Activated naive CD4-positive, alpha-beta T cell treated with anti-CD3 and anti-CD28 coated beads, Interleukin-2, amount 50 U/mL, for 72 hours (primary cell): ENCODE data around the gene SLC47A2. TPM values are rescaled to one million over a fixed set of nuclear protein-coding genes. Genes with fewer than 3 reads are reported as not detected.

Source experiments
- total RNA-seq, 2 donors: library from RNA; stranded (reverse); gene quantifications; one replicate each; pipeline ENCODE4 v1.2.3, GENCODE V29; 2022

Gene SLC47A2
- total RNA-seq, 2 donors from 2014 or later, result not detected

Other genes starting within 250 kb of the SLC47A2 start
- gene SLC47A1, start 182.7 kb downstream of the SLC47A2 start, total RNA-seq, result under 1 TPM; 0.14 TPM
- gene ALDH3A2, start 67.8 kb downstream of the SLC47A2 start, total RNA-seq, result 10 to 100 TPM; 19.4 to 35.8 TPM
- under 1 TPM in 1 of 2 donors, not detected in 1; 0.30 TPM for gene ALDH3A1, start 31.7 kb upstream of the SLC47A2 start, total RNA-seq
- gene ULK2, start 151.4 kb upstream of the SLC47A2 start, total RNA-seq, result 10 to 100 TPM in 1 of 2 donors, 1 to 10 TPM in 1; 6.8 to 10.7 TPM